K562 (cell line): Measurements from ENCODE around the gene SCARF1. TPM values are rescaled to one million over a fixed set of nuclear protein-coding genes. Genes with fewer than 3 reads are reported as not detected.
A peak's percentile ranks its signal among the peaks of the same experiment; 100 is the strongest.

Experiments used
- CEBPB ChIP-seq: fragments of 450-650 bp; IDR thresholded peaks from 2 replicates; pipeline ENCODE4 v1.6.1; 2016; ENCODE audit warnings: missing genetic modification characterization, missing compliant biosample characterization
- DDX20 ChIP-seq: fragments of 450-650 bp; IDR thresholded peaks from 2 replicates; pipeline ENCODE4 v1.6.1; 2016; ENCODE audit warnings: missing genetic modification characterization, low read depth, mild to moderate bottlenecking, missing compliant biosample characterization, moderate library complexity
- FOS ChIP-seq: IDR thresholded peaks from 3 replicates; pipeline ENCODE4 v1.6.1; 2011; ENCODE audit not compliant: insufficient read length; ENCODE audit errors: extremely low read depth
- MGA ChIP-seq: fragments of 450-650 bp; IDR thresholded peaks from 2 replicates; pipeline ENCODE4 v1.6.1; 2016; ENCODE audit warnings: mild to moderate bottlenecking, moderate library complexity
- NR3C1 ChIP-seq: sonication (generic); formaldehyde crosslinking; IDR thresholded peaks from 2 replicates; pipeline ENCODE4 v1.8.1; 2022; ENCODE audit warnings: missing genetic modification reagents
- POLR2AphosphoS5 ChIP-seq: IDR thresholded peaks from 2 replicates; pipeline ENCODE4 v1.6.1; 2011; ENCODE audit warnings: mild to moderate bottlenecking, low read depth, low read length, moderate library complexity; ENCODE audit not compliant: control insufficient read depth, insufficient read depth
- SIN3A ChIP-seq, 2 experiments: fragments of 150-350 bp in 1 of 2; IDR thresholded peaks; 2 replicates each; pipeline ENCODE4 v1.6.1; 2011 to 2016; ENCODE audit warnings: borderline replicate concordance in 2 of 2, low read depth in 2 of 2, low read length in 2 of 2, mild to moderate bottlenecking in 2 of 2, moderate library complexity in 2 of 2; ENCODE audit not compliant: control insufficient read depth in 1 of 2
- SUPT5H ChIP-seq: fragments of 450-650 bp; IDR thresholded peaks from 2 replicates; pipeline ENCODE4 v1.6.1; 2016
- YY1 ChIP-seq, 3 experiments: IDR thresholded peaks; 2 replicates each; pipeline ENCODE4 v1.6.1; 2011; ENCODE audit warnings: low read length in 2 of 3, mild to moderate bottlenecking in 2 of 3, moderate library complexity in 2 of 3, borderline replicate concordance in 1 of 3, control low read depth in 1 of 3, low read depth in 1 of 3; ENCODE audit not compliant: insufficient read depth in 3 of 3, insufficient replicate concordance in 2 of 3, control insufficient read depth in 1 of 3, insufficient read length in 1 of 3; ENCODE audit errors: extremely low read depth in 1 of 3
- ZNF589 ChIP-seq: fragments of 200-800 bp; sonication (Bioruptor generic); IDR thresholded peaks from 2 replicates; pipeline ENCODE4 v1.6.1; 2016; ENCODE audit warnings: low read depth, missing genetic modification characterization, missing compliant biosample characterization
- ZNF785 ChIP-seq: fragments of 250-450 bp; sonication (Bioruptor Pico); IDR thresholded peaks from 2 replicates; pipeline ENCODE4 v1.4.0; 2020; ENCODE audit warnings: mild to moderate bottlenecking
- polyA plus RNA-seq, 8 experiments: library from polyadenylated mRNA; depleted of rRNA in 4 of 8; stranded (reverse) in 5 of 8; unstranded in 3 of 8; fragments of >200 nt; fragmentation: Nextera tagmentation in 2 of 8; fragmentation: Illumina TruSeq in 1 of 8; extraction: Ambion mirVana in 2 of 8; extraction: Trizol in 1 of 8; gene quantifications; 2 replicates each; pipeline versions ENCODE4 v1.2.1 to v1.2.3, GENCODE V29; 2011 to 2014; ENCODE audit warnings: inconsistent platforms in 1 of 8, missing spikeins in 1 of 8
- total RNA-seq, 7 experiments: library from RNA; depleted of rRNA in 6 of 7; stranded (reverse); fragments of >200 nt in 6 of 7; fragmentation: Illumina TruSeq in 2 of 7; extraction: Trizol in 2 of 7; gene quantifications; 2 replicates each; pipeline versions ENCODE4 v1.2.1 to v1.2.3, GENCODE V29; 2011 to 2021; ENCODE audit warnings: low replicate concordance in 1 of 7
- TF ChIP-seq, protein P1 (sequence below): fragments of 250-450 bp; sonication (Bioruptor Pico); IDR thresholded peaks from 2 replicates; pipeline ENCODE4 v1.5.0; 2021; ENCODE audit warnings: mild to moderate bottlenecking, borderline replicate concordance

The SCARF1 gene
- total and polyA plus RNA-seq, 9 of the 15 experiments (the other 6 are each of a cell fraction or from before 2014, with no cell fraction given): 0.04 to 2.1 (median 0.63) TPM

DNA sequence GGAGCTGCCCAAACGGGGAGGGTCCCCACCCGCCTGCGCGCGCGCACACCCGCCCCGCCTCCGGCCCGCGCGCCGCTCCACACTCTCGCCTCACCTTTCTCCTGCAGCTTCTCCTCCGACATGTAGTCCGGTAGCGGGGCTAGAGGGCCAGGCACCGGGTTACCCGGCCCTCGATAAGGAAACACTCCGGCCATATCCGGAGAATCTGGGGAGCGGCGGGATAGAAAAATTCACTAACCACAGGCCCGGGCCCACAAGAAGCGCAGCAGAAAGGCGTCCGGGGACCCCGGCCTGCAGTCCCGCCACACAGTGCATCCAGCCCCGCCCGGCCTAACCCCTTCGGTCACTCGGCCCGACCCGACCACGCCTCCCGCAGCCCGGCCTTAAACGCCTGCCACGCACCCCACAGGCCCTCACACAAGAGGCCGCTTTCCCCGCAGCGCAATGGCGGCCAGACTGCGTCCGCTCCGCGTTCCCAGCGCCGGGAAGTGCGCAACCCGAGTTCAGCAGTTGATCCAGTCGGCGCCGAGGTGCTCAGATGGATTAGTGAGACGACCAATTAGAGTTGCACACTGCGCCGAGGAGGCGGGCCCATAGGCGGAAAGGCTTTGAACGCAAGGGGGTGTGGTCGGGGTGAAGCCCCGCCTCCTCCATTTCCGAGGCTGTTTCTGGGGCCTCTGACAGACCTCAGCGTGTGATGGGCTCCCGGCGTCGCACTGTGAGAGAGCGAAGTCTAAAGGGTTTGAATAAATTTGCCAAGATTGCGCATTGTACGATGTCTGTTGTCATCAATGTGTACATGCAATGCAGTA lies 39.1 kb upstream of the SCARF1 start, which contains the start of gene PRPF8 (continued):
- TF ChIP-seq MGA: 0 out of 2 replicates have a peak, but pooled peaks have one; percentile 20
- TF ChIP-seq YY1 (IDR thresholded peaks at IDR 0.05; ENCODE audit: borderline replicate concordance in 1 of 3, control insufficient read depth in 1 of 3, extremely low read depth in 1 of 3, insufficient read depth in 3 of 3, insufficient read length in 1 of 3, insufficient replicate concordance in 2 of 3, low read depth in 1 of 3, low read length in 2 of 3): peak; percentile 76 to 97 (median 94)
- peak; percentile 79 for TF ChIP-seq FOS
- TF ChIP-seq ZNF785 (CRISPR knock-in tag): no peak
- TF ChIP-seq POLR2AphosphoS5: peak; percentile 71; the same call in 1 of the 2 replicates
- TF ChIP-seq SIN3A (IDR thresholded peaks at IDR 0.05; ENCODE audit: borderline replicate concordance in 2 of 2, control insufficient read depth in 1 of 2, low read depth in 2 of 2, low read length in 2 of 2): peak in 1 of 2 experiments; percentile 25; a peak in 1 of 4 replicates
- no peak for TF ChIP-seq NR3C1 (CRISPR knock-in tag)
- TF ChIP-seq, protein P1, sequence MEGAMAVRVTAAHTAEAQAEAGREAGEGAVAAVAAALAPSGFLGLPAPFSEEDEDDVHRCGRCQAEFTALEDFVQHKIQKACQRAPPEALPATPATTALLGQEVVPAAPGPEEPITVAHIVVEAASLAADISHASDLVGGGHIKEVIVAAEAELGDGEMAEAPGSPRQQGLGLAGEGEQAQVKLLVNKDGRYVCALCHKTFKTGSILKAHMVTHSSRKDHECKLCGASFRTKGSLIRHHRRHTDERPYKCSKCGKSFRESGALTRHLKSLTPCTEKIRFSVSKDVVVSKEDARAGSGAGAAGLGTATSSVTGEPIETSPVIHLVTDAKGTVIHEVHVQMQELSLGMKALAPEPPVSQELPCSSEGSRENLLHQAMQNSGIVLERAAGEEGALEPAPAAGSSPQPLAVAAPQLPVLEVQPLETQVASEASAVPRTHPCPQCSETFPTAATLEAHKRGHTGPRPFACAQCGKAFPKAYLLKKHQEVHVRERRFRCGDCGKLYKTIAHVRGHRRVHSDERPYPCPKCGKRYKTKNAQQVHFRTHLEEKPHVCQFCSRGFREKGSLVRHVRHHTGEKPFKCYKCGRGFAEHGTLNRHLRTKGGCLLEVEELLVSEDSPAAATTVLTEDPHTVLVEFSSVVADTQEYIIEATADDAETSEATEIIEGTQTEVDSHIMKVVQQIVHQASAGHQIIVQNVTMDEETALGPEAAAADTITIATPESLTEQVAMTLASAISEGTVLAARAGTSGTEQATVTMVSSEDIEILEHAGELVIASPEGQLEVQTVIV (CRISPR knock-in tag): no peak
- peak; percentile 17; the same call in 1 of the 2 replicates for TF ChIP-seq CEBPB
- TF ChIP-seq SUPT5H: peak; percentile 89
- TF ChIP-seq DDX20 (tag): no peak
- TF ChIP-seq ZNF589 (CRISPR knock-in tag): no peak
